GM21717 (cell line): ENCODE results near the gene EPHA4.

Experiments
- ATAC-seq: cut with Tn5 transposase; IDR thresholded peaks from one replicate; pipeline ENCODE4 v1.9.1; 2021; ENCODE audit warnings: mild to moderate bottlenecking, moderate library complexity; ENCODE audit not compliant: unreplicated experiment

The EPHA4 gene

GRCh38 chr2:221370076-221370856 is 201.8 kb downstream of the EPHA4 start:
- no peak for ATAC-seq
